GM20000 (cell line): ENCODE results near the gene ROBO2.

Source experiments
- DNase-seq: peaks from one replicate; pipeline ENCODE4 v3.0.0; 2012; ENCODE audit warnings: low spot score
- CTCF ChIP-seq: IDR thresholded peaks from 2 replicates; pipeline ENCODE4 v1.5.1; 2012; ENCODE audit warnings: mild to moderate bottlenecking, control low read depth; ENCODE audit errors: extremely low read depth, missing control alignments

Gene ROBO2

DNA sequence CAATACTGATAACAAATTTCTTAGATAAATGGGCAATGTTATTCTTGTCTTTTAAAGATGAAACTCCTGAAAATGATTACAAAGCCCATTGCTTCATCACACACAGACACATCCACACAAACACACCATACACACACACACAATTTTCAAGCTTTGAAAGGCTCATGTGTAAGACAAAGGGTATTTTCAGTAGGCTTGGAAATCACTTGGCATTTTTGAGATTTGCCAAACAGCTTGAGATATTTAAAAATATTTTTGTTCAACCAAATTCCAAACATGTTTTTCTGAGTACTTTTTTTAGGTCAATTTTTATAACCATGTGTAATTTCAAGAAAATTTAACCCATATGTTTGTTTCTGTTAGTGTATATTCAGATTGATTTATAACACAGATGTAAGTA lies 283.7 kb downstream of the ROBO2 start:
- DNase-seq: no peak
- no peak for TF ChIP-seq CTCF

GRCh38 chr3:77324105-77324504 lies 284.2 kb downstream of the ROBO2 start:
- no peak for TF ChIP-seq CTCF
- DNase-seq: no peak

GRCh38 chr3:77325280-77325679 lies 285.4 kb downstream of the ROBO2 start:
- no peak for DNase-seq
- TF ChIP-seq CTCF: no peak

GRCh38 chr3:77325702-77326101 lies 285.8 kb downstream of the ROBO2 start:
- no peak for TF ChIP-seq CTCF
- no peak for DNase-seq

DNA sequence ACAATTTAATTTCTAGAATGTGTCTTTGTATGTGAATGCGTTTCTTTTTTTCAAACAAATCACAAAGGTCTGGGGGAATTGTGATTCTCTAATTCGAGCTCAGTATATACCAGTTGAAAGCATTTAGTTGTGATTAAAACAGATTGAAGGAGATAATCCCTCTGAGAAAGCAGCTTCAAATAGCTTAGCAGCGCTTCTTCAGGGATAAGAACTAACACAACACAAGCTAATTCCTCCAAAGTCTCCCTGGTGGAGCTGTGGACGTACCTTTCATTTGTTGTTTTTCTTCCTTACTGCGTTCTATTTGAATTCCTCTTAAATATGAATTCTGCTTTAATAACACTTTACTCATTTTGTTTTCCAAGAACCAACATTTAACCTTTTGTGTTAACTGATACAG lies 286.7 kb downstream of the ROBO2 start:
- TF ChIP-seq CTCF: no peak
- no peak for DNase-seq

GRCh38 chr3:77328690-77329089 lies 288.8 kb downstream of the ROBO2 start:
- TF ChIP-seq CTCF: no peak
- no peak for DNase-seq

GRCh38 chr3:77329116-77329515 lies 289.2 kb downstream of the ROBO2 start:
- no peak for DNase-seq
- no peak for TF ChIP-seq CTCF
